Vagina (tissue), 2 donors: Measurements from ENCODE around the gene RNF181.

Experiments used
- POLR2A ChIP-seq, 2 donors: fragments of 450-650 bp; IDR thresholded peaks; one replicate each; pipeline ENCODE4 v1.6.1; 2017; ENCODE audit warnings: antibody characterized with exemption in 2 of 2, mild to moderate bottlenecking in 2 of 2, moderate library complexity in 2 of 2
- POLR2AphosphoS5 ChIP-seq, 2 donors: sonication (generic); formaldehyde crosslinking; IDR thresholded peaks; one replicate each; pipeline ENCODE4 v1.9.0; 2017; ENCODE audit warnings: antibody characterized with exemption in 2 of 2, mild to moderate bottlenecking in 2 of 2, low read depth in 1 of 2; ENCODE audit not compliant: insufficient read depth in 1 of 2
- TF ChIP-seq, protein P1 (sequence below), 3 experiments: fragments of 450-650 bp in 2 of 3; fragments of 200-600 bp in 1 of 3; sonication (generic) in 1 of 3; IDR thresholded peaks; one replicate each; pipeline ENCODE4 v1.5.1; 2017 to 2019; ENCODE audit warnings: antibody characterized with exemption in 3 of 3, mild to moderate bottlenecking in 2 of 3, moderate library complexity in 2 of 3

DNA sequence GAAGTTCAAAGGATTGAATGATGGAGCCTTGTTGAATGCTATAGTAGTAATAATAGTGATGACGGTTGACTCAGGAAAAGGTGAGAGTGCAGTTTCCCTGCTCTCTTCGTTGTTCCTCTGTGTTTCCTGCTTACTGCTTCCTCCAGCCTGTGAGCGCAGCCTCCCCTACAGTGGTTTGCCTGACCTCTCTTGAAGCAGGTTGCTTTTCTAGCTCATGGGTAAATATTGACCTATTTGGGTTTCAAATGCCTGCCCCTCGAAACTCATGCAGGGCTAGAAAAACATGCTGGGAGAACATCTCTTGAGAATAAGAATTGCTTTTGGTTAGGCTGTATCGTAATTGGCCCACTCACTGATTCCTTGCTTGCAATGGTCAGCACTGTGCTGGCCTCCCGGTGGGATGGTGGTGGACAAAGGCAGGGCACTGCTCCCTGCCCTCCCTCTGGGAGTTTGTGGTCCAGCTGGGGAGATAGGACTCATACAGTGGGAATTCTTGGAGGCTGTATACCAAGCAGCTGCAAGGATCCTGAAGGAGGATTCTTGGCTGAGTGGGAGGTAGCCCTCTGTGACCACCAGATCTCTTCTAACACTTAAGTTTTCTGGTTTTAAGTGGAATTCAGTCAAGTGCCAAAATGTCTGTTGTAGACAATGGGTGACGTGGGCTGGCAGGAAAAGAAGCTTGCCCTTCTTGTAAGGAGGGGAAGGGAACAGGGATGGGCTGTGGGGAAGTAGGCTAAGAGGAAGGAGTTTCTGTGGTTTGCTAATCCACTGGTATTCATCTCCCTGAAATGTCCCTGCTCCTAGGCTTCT is 5.4 kb upstream of the RNF181 start:
- TF ChIP-seq, protein P1, sequence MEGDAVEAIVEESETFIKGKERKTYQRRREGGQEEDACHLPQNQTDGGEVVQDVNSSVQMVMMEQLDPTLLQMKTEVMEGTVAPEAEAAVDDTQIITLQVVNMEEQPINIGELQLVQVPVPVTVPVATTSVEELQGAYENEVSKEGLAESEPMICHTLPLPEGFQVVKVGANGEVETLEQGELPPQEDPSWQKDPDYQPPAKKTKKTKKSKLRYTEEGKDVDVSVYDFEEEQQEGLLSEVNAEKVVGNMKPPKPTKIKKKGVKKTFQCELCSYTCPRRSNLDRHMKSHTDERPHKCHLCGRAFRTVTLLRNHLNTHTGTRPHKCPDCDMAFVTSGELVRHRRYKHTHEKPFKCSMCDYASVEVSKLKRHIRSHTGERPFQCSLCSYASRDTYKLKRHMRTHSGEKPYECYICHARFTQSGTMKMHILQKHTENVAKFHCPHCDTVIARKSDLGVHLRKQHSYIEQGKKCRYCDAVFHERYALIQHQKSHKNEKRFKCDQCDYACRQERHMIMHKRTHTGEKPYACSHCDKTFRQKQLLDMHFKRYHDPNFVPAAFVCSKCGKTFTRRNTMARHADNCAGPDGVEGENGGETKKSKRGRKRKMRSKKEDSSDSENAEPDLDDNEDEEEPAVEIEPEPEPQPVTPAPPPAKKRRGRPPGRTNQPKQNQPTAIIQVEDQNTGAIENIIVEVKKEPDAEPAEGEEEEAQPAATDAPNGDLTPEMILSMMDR (IDR thresholded peaks at IDR 0.05), result no peak
- peak in 1 of 2 donors; percentile 8 for TF ChIP-seq POLR2AphosphoS5 (IDR thresholded peaks at IDR 0.05; ENCODE audit: insufficient read depth in 1 of 2, low read depth in 1 of 2)
- no peak for TF ChIP-seq POLR2A (IDR thresholded peaks at IDR 0.05)
